ENCODE measurements around the gene CSTA. TPM values are rescaled to one million over a fixed set of nuclear protein-coding genes. Genes with fewer than 3 reads are reported as not detected.

Gene CSTA
- total RNA-seq: not detected

- Histone ChIP-seq H3K27ac (no peak within 1 kb of the TSS), H3K36me3 (no peaks in the 10 kb centered on the region), H3K27me3 (no peaks in the 10 kb centered on the region), H3K4me3 (peak within 1 kb of the TSS in 1 of 2 donors; percentile 36), H3K9me3 (no peaks in the 10 kb centered on the region), H3K4me1 (no peaks in the 10 kb centered on the region)
- DNase-seq (ENCODE audit: low spot score in 2 of 2): no peak
- TF ChIP-seq CTCF (IDR thresholded peaks at IDR 0.05): no peak
- intact Hi-C loops (cut with DNase I): no loop called here
These were observed at the start of gene CSTA for GRCh38 chr3:122324871-122325323. TSS of gene CSTA (plus strand) at chr3:122325248. CDS start at chr3:122325293, 45 bp downstream.

GRCh38 chr3:122281891-122282290, 43.2 kb upstream of the CSTA start:
- H3K36me3 ChIP-seq: no peaks in the 10 kb centered on the region
- intact Hi-C loops (cut with DNase I): no loop called here
- no peak overlapping the region for H3K4me3 ChIP-seq
- DNase-seq (ENCODE audit: low spot score in 2 of 2): no peak
- no peaks in the 10 kb centered on the region for H3K4me1 ChIP-seq
- no peaks in the 10 kb centered on the region for H3K9me3 ChIP-seq
- TF ChIP-seq CTCF (IDR thresholded peaks at IDR 0.05): no peak
- H3K27me3 ChIP-seq: no peaks in the 10 kb centered on the region
- H3K27ac ChIP-seq: no peak overlapping the region

- Histone ChIP-seq H3K4me3 (no peak overlapping the region), H3K27ac (no peak overlapping the region), H3K9me3 (no peaks in the 10 kb centered on the region), H3K4me1 (no peaks in the 10 kb centered on the region), H3K27me3 (no peaks in the 10 kb centered on the region), H3K36me3 (no peaks in the 10 kb centered on the region)
- no peak for TF ChIP-seq CTCF (IDR thresholded peaks at IDR 0.05)
- DNase-seq (ENCODE audit: low spot score in 2 of 2): no peak
- intact Hi-C loops (cut with DNase I): no loop called here
These were observed 41.1 kb upstream of the CSTA start for GRCh38 chr3:122283796-122284445.

GRCh38 chr3:122284486-122284885, 40.6 kb upstream of the CSTA start:
- Histone ChIP-seq H3K27ac (no peak overlapping the region), H3K4me1 (no peaks in the 10 kb centered on the region), H3K36me3 (no peaks in the 10 kb centered on the region), H3K4me3 (no peak overlapping the region), H3K9me3 (no peaks in the 10 kb centered on the region), H3K27me3 (no peaks in the 10 kb centered on the region)
- TF ChIP-seq CTCF (IDR thresholded peaks at IDR 0.05): no peak
- DNase-seq (ENCODE audit: low spot score in 2 of 2): no peak
- intact Hi-C loops (cut with DNase I): no loop called here

- no peaks in the 10 kb centered on the region for H3K36me3 ChIP-seq
- H3K9me3 ChIP-seq: no peaks in the 10 kb centered on the region
- no peak for TF ChIP-seq CTCF (IDR thresholded peaks at IDR 0.05)
- intact Hi-C loops (cut with DNase I): no loop called here
- H3K27ac ChIP-seq: no peak overlapping the region
- H3K4me3 ChIP-seq: no peak overlapping the region
- no peak for DNase-seq (ENCODE audit: low spot score in 2 of 2)
- H3K27me3 ChIP-seq: no peaks in the 10 kb centered on the region
- H3K4me1 ChIP-seq: no peaks in the 10 kb centered on the region
These were observed 30.7 kb upstream of the CSTA start for GRCh38 chr3:122294359-122294758.
